ENCODE measurements around the gene ITK. TPM values are rescaled to one million over a fixed set of nuclear protein-coding genes. Genes with fewer than 3 reads are reported as not detected.
"Not testable (repeated sequence)": the region's sequence is repeated elsewhere in the genome, so short reads cannot be mapped to it uniquely, and the experiment has no call there.

The ITK gene
- total RNA-seq, 1 experiment from 2014 or later = not detected

- intact Hi-C loops (cut with micrococcal nuclease; ENCODE audit: unreplicated experiment) = no loop called here
- no peak for TF ChIP-seq CTCF (IDR thresholded peaks at IDR 0.05; ENCODE audit: insufficient read depth in 1 of 2, low read depth in 1 of 2, low read length in 1 of 2, severe bottlenecking in 1 of 2, unreplicated experiment in 1 of 2)
- Histone ChIP-seq H3K27me3 (replicated peaks; ENCODE audit: control insufficient read depth, insufficient read depth, low read length) (no peaks in the 10 kb centered on the region), H3K4me1 (peaks cover 4% of the 10 kb centered on the region; the same call in 1 of the 2 replicates), H3K36me3 (ENCODE audit: control insufficient read depth, insufficient read depth, low read length) (no peaks in the 10 kb centered on the region), H3K4me3 (ENCODE audit: low read depth, low read length) (no peak overlapping the region), H3K9me3 (no peaks in the 10 kb centered on the region)
- DNase-seq = no peak
- no peak overlapping the region for H3K27ac Mint-ChIP-seq (ENCODE audit: unreplicated experiment)
- no peaks in the 10 kb centered on the region for H3K4me1 Mint-ChIP-seq (ENCODE audit: low read depth, unreplicated experiment)
- no peak overlapping the region for H3K4me3 Mint-ChIP-seq (ENCODE audit: unreplicated experiment)
- BruUV-seq (replicated peaks) = no TSS peak
- H3K9me3 Mint-ChIP-seq (ENCODE audit: unreplicated experiment) = peaks cover 7% of the 10 kb centered on the region
- H3K36me3 Mint-ChIP-seq (ENCODE audit: insufficient read depth, unreplicated experiment) = no peaks in the 10 kb centered on the region
- CTCF ChIA-PET = no interaction called here
- H3K27me3 Mint-ChIP-seq (ENCODE audit: insufficient read depth, unreplicated experiment) = peaks cover 8% of the 10 kb centered on the region
- POLR2A ChIA-PET = no interaction called here
These were observed 60.8 kb downstream of the ITK start for GRCh38 chr5:157241483-157241882.

GRCh38 chr5:157244704-157245103 lies 64.1 kb downstream of the ITK start:
- H3K27ac Mint-ChIP-seq (ENCODE audit: unreplicated experiment); POLR2A ChIA-PET; BruUV-seq (replicated peaks); H3K36me3 ChIP-seq (ENCODE audit: control insufficient read depth, insufficient read depth, low read length); DNase-seq; H3K9me3 Mint-ChIP-seq (ENCODE audit: unreplicated experiment); H3K4me1 Mint-ChIP-seq (ENCODE audit: low read depth, unreplicated experiment); H3K27me3 ChIP-seq (replicated peaks; ENCODE audit: control insufficient read depth, insufficient read depth, low read length); H3K4me3 Mint-ChIP-seq (ENCODE audit: unreplicated experiment); H3K27me3 Mint-ChIP-seq (ENCODE audit: insufficient read depth, unreplicated experiment); H3K4me1 ChIP-seq; H3K4me3 ChIP-seq (ENCODE audit: low read depth, low read length); intact Hi-C loops (cut with micrococcal nuclease; ENCODE audit: unreplicated experiment); H3K9me3 ChIP-seq; H3K36me3 Mint-ChIP-seq (ENCODE audit: insufficient read depth, unreplicated experiment); CTCF ChIA-PET: not testable (repeated sequence)

- Mint-ChIP-seq H3K4me3 (ENCODE audit: unreplicated experiment) (no peak overlapping the region), H3K27ac (ENCODE audit: unreplicated experiment) (no peak overlapping the region), H3K27me3 (ENCODE audit: insufficient read depth, unreplicated experiment) (peaks cover under 1% of the 10 kb centered on the region), H3K36me3 (ENCODE audit: insufficient read depth, unreplicated experiment) (no peaks in the 10 kb centered on the region), H3K4me1 (ENCODE audit: low read depth, unreplicated experiment) (no peaks in the 10 kb centered on the region), H3K9me3 (ENCODE audit: unreplicated experiment) (peaks cover 4% of the 10 kb centered on the region)
- Histone ChIP-seq H3K4me3 (ENCODE audit: low read depth, low read length) (no peak overlapping the region), H3K4me1 (peaks cover 4% of the 10 kb centered on the region; the same call in 1 of the 2 replicates), H3K27me3 (replicated peaks; ENCODE audit: control insufficient read depth, insufficient read depth, low read length) (no peaks in the 10 kb centered on the region), H3K36me3 (ENCODE audit: control insufficient read depth, insufficient read depth, low read length) (no peaks in the 10 kb centered on the region), H3K9me3 (no peaks in the 10 kb centered on the region)
- ChIA-PET POLR2A (no interaction called here), CTCF (no interaction called here)
- intact Hi-C loops (cut with micrococcal nuclease; ENCODE audit: unreplicated experiment) = no loop called here
- no peak for DNase-seq
- no peak for TF ChIP-seq CTCF (IDR thresholded peaks at IDR 0.05; ENCODE audit: insufficient read depth in 1 of 2, low read depth in 1 of 2, low read length in 1 of 2, severe bottlenecking in 1 of 2, unreplicated experiment in 1 of 2)
- no TSS peak for BruUV-seq (replicated peaks)
These were observed 64.8 kb downstream of the ITK start for GRCh38 chr5:157245476-157245875.

GRCh38 chr5:157245886-157246285 lies 65.2 kb downstream of the ITK start:
- no peaks in the 10 kb centered on the region for H3K27me3 Mint-ChIP-seq (ENCODE audit: insufficient read depth, unreplicated experiment)
- no TSS peak for BruUV-seq (replicated peaks)
- no peaks in the 10 kb centered on the region for H3K36me3 Mint-ChIP-seq (ENCODE audit: insufficient read depth, unreplicated experiment)
- DNase-seq = no peak
- peaks cover 4% of the 10 kb centered on the region; the same call in 1 of the 2 replicates for H3K4me1 ChIP-seq
- no peaks in the 10 kb centered on the region for H3K9me3 ChIP-seq
- CTCF ChIA-PET = no interaction called here
- H3K27ac Mint-ChIP-seq (ENCODE audit: unreplicated experiment) = no peak overlapping the region
- TF ChIP-seq CTCF (IDR thresholded peaks at IDR 0.05; ENCODE audit: insufficient read depth in 1 of 2, low read depth in 1 of 2, low read length in 1 of 2, severe bottlenecking in 1 of 2, unreplicated experiment in 1 of 2) = no peak
- no peaks in the 10 kb centered on the region for H3K27me3 ChIP-seq (replicated peaks; ENCODE audit: control insufficient read depth, insufficient read depth, low read length)
- intact Hi-C loops (cut with micrococcal nuclease; ENCODE audit: unreplicated experiment) = no loop called here
- peaks cover under 1% of the 10 kb centered on the region for H3K9me3 Mint-ChIP-seq (ENCODE audit: unreplicated experiment)
- H3K36me3 ChIP-seq (ENCODE audit: control insufficient read depth, insufficient read depth, low read length) = no peaks in the 10 kb centered on the region
- H3K4me3 Mint-ChIP-seq (ENCODE audit: unreplicated experiment) = no peak overlapping the region
- POLR2A ChIA-PET = no interaction called here
- H3K4me3 ChIP-seq (ENCODE audit: low read depth, low read length) = no peak overlapping the region
- H3K4me1 Mint-ChIP-seq (ENCODE audit: low read depth, unreplicated experiment) = no peaks in the 10 kb centered on the region
